PC-3 (cell line): ENCODE data around the gene FUT2.

Source experiments
- CTCF ChIP-seq: fragments of 300-600 bp; sonication (generic); conservative IDR thresholded peaks from 2 replicates; pipeline ENCODE4 v1.5.1; 2017; ENCODE audit warnings: antibody characterized with exemption, low read depth, mild to moderate bottlenecking, low read length
- EZH2 ChIP-seq: fragments of 300-600 bp; sonication (generic); IDR thresholded peaks from one replicate; pipeline ENCODE4 v1.6.1; 2017; ENCODE audit warnings: antibody characterized with exemption, mild to moderate bottlenecking, low read length; ENCODE audit not compliant: unreplicated experiment

- TF ChIP-seq CTCF (no peak), EZH2 (no peak)
Observed at GRCh38 chr19:48674216-48674809, 21.5 kb upstream of the FUT2 start.
